Endothelial cell of umbilical vein (primary cell): ENCODE results near the gene GLIPR1L2. TPM values are rescaled to one million over a fixed set of nuclear protein-coding genes. Genes with fewer than 3 reads are reported as not detected.

Source experiments
- BruUV-seq: library from RNA; stranded (reverse); fragments of 400-500 nt; replicated peaks from 2 replicates; lab custom pipeline; 2021; lab: Mats Ljungman, UMichigan
- CTCF ChIA-PET: fragments of 300-600, 350-600 bp; sonication (Branson Sonifier 250); formaldehyde crosslinking; loops from one replicate; lab custom pipeline; 2021; ENCODE audit warnings: antibody characterized with exemption, inconsistent platforms; lab: Charles Lee
- POLR2A ChIA-PET: fragments of 300-600, 350-600 bp; sonication (Branson Sonifier 250); formaldehyde crosslinking; loops from one replicate; lab custom pipeline; 2021; ENCODE audit warnings: antibody characterized with exemption, inconsistent platforms; lab: Charles Lee
- DNase-seq: peaks from one replicate; pipeline ENCODE4 v3.0.0-alpha.2; 2011; ENCODE audit warnings: low read depth, low spot score
- FAIRE-seq: peaks from 2 replicates; lab custom pipeline; 2011; peaks lifted over from hg19 to GRCh38; lab: Jason Lieb, UNC
- H2AFZ ChIP-seq: 2 replicates; pipeline ENCODE4 v1.6.0; 2012; ENCODE audit warnings: low read depth, low read length, control low read depth, inconsistent platforms
- H3K27ac ChIP-seq: 2 replicates; pipeline ENCODE4 v1.5.1; 2011; ENCODE audit warnings: low read depth, mild to moderate bottlenecking, control low read depth, low read length, moderate library complexity; ENCODE audit not compliant: insufficient read depth
- H3K27me3 ChIP-seq, 2 experiments: 2 replicates each; pipeline versions ENCODE4 v1.6.0 to v1.6.1; 2011; ENCODE audit warnings: low read length in 2 of 2, mixed read lengths in 1 of 2; ENCODE audit not compliant: control insufficient read depth in 2 of 2, insufficient read depth in 2 of 2
- H3K36me3 ChIP-seq, 2 experiments: 2 replicates in 1 of 2; 3 replicates in 1 of 2; pipeline ENCODE4 v1.5.1; 2011; ENCODE audit warnings: low read length in 2 of 2, mild to moderate bottlenecking in 1 of 2, moderate library complexity in 1 of 2; ENCODE audit not compliant: control insufficient read depth in 2 of 2, insufficient read depth in 2 of 2; ENCODE audit errors: extremely low read depth in 1 of 2
- H3K4me1 ChIP-seq: 3 replicates; pipeline ENCODE4 v1.5.1; 2011; ENCODE audit warnings: mild to moderate bottlenecking, low read length; ENCODE audit not compliant: control insufficient read depth, insufficient read depth; ENCODE audit errors: extremely low read depth
- H3K4me2 ChIP-seq: 2 replicates; pipeline ENCODE4 v1.6.1; 2011; ENCODE audit warnings: low read length, control low read depth, mixed read lengths; ENCODE audit not compliant: insufficient read depth
- H3K4me3 ChIP-seq, 3 experiments: fragments of 200-600 bp in 1 of 3; sonication (generic), shearing (Covaris generic) in 1 of 3; replicated peaks in 1 of 3; 2 replicates each; pipeline ENCODE4 v1.5.1; 2011 to 2016; ENCODE audit warnings: control low read depth in 3 of 3, low read length in 3 of 3, mild to moderate bottlenecking in 2 of 3, inconsistent platforms in 1 of 3, low read depth in 1 of 3, moderate library complexity in 1 of 3; ENCODE audit not compliant: insufficient read depth in 1 of 3
- H3K79me2 ChIP-seq: 2 replicates; pipeline ENCODE4 v1.6.0; 2012; ENCODE audit warnings: low read length, inconsistent platforms; ENCODE audit not compliant: control insufficient read depth, insufficient read depth
- H3K9ac ChIP-seq: replicated peaks from 2 replicates; pipeline ENCODE3; 2011; ENCODE audit warnings: low read length, control low read depth; ENCODE audit not compliant: insufficient read depth; ENCODE audit errors: extremely low read depth
- H3K9me1 ChIP-seq: replicated peaks from 3 replicates; pipeline ENCODE4 v1.6.0; 2011; ENCODE audit warnings: mild to moderate bottlenecking, low read length; ENCODE audit not compliant: control insufficient read depth, insufficient read depth; ENCODE audit errors: extremely low read depth
- H3K9me3 ChIP-seq: replicated peaks from 2 replicates; pipeline ENCODE4 v1.5.1; 2012; ENCODE audit warnings: low read length, inconsistent platforms; ENCODE audit not compliant: control insufficient read depth, insufficient read depth
- H4K20me1 ChIP-seq: replicated peaks from 2 replicates; pipeline ENCODE3; 2011; ENCODE audit warnings: mild to moderate bottlenecking, low read length; ENCODE audit not compliant: control insufficient read depth, insufficient read depth; ENCODE audit errors: extremely low read depth
- CTCF ChIP-seq, 2 donors: IDR thresholded peaks; 1 replicate in 1 of 2; 2 replicates in 1 of 2; pipeline ENCODE4 v1.5.1; 2011; ENCODE audit warnings: low read length in 2 of 2, mild to moderate bottlenecking in 2 of 2, moderate library complexity in 2 of 2, control low read depth in 1 of 2, inconsistent platforms in 1 of 2, low read depth in 1 of 2; ENCODE audit not compliant: insufficient read depth in 1 of 2; ENCODE audit errors: extremely low read depth in 1 of 2
- EZH2 ChIP-seq: IDR thresholded peaks from 2 replicates; pipeline ENCODE4 v1.6.1; 2012; ENCODE audit warnings: borderline replicate concordance, low read depth, mild to moderate bottlenecking, moderate library complexity, low read length, inconsistent platforms; ENCODE audit not compliant: severe bottlenecking
- FOS ChIP-seq: IDR thresholded peaks from 2 replicates; pipeline ENCODE4 v1.6.1; 2011; ENCODE audit warnings: mild to moderate bottlenecking, low read length, moderate library complexity, borderline replicate concordance; ENCODE audit not compliant: insufficient read depth
- GATA2 ChIP-seq: IDR thresholded peaks from 2 replicates; pipeline ENCODE4 v1.7.0; 2011; ENCODE audit warnings: low read depth, mild to moderate bottlenecking, moderate library complexity, mixed read lengths, low read length; ENCODE audit not compliant: insufficient read length, insufficient read depth
- JUN ChIP-seq: IDR thresholded peaks from 2 replicates; pipeline ENCODE4 v1.6.1; 2011; ENCODE audit warnings: borderline replicate concordance, low read depth; ENCODE audit not compliant: insufficient read length, insufficient read depth
- MAX ChIP-seq: IDR thresholded peaks from 2 replicates; pipeline ENCODE4 v1.6.1; 2011; ENCODE audit not compliant: insufficient read depth, insufficient read length
- MYC ChIP-seq: IDR thresholded peaks from one replicate; pipeline ENCODE4 v1.6.1; 2011; ENCODE audit warnings: mild to moderate bottlenecking, low read depth, low read length
- POLR2A ChIP-seq: IDR thresholded peaks from 2 replicates; pipeline ENCODE4 v1.6.1; 2012; ENCODE audit warnings: low read depth, mild to moderate bottlenecking, control low read depth, low read length
- POLR2AphosphoS5 ChIP-seq: IDR thresholded peaks from 2 replicates; pipeline ENCODE4 v1.6.1; 2012; ENCODE audit warnings: low read depth, mild to moderate bottlenecking, control low read depth, low read length, moderate library complexity; ENCODE audit not compliant: insufficient read depth
- dilution Hi-C: fragments of 300-500 bp; cut with MboI; formaldehyde crosslinking; loops from one replicate; pipeline ENCODE4 v1.15.0; 2019; ENCODE audit warnings: low sequenced_read_pairs; ENCODE audit not compliant: extremely low pct_ligation_motif_present
- intact Hi-C: fragments of 100-400 bp; cut with micrococcal nuclease; formaldehyde crosslinking; loops from one replicate; pipeline ENCODE4 v1.10.0; 2022
- polyA plus RNA-seq, 4 experiments: library from polyadenylated mRNA; depleted of rRNA in 3 of 4; stranded (reverse) in 3 of 4; unstranded in 1 of 4; fragments of >200 nt; gene quantifications; 2 replicates each; pipeline versions ENCODE4 v1.2.1 to v1.2.3, GENCODE V29; 2011 to 2012; ENCODE audit warnings: missing spikeins in 1 of 4
- total RNA-seq: library from RNA; stranded (reverse); gene quantifications from 2 replicates; pipeline ENCODE4 v1.2.3, GENCODE V29; 2021

The GLIPR1L2 gene
- total and polyA plus RNA-seq, 2 donors (not counting 3 experiments of a cell fraction or from before 2014, with no cell fraction given): 0.07 TPM; not detected in 1

GRCh38 chr12:75374971-75375370 is 15.9 kb upstream of the GLIPR1L2 start:
- dilution Hi-C loops (no loop called here), intact Hi-C loops (no loop called here)
- H3K4me1 ChIP-seq: no peaks in the 10 kb centered on the region
- CTCF ChIA-PET: interaction anchor here (1.0 to 1.4 kb wide), 2 partner anchors 16 to 40 kb away, joined by 3 read pairs; partner anchors contain the start of genes GLIPR1L1 and GLIPR1L2
- POLR2A ChIA-PET: no interaction called here
- H3K27ac ChIP-seq: no peak overlapping the region
- no peaks in the 10 kb centered on the region for H4K20me1 ChIP-seq
- H3K79me2 ChIP-seq: no peaks in the 10 kb centered on the region
- TF ChIP-seq CTCF (IDR thresholded peaks at IDR 0.05; ENCODE audit: extremely low read depth in 1 of 2, insufficient read depth in 1 of 2, low read depth in 1 of 2, low read length in 2 of 2): no peak
- TF ChIP-seq MYC: no peak
- TF ChIP-seq POLR2A: no peak
- no peak for TF ChIP-seq POLR2AphosphoS5
- no peak for TF ChIP-seq MAX
- TF ChIP-seq GATA2: no peak
- TF ChIP-seq FOS: no peak
- no peak for TF ChIP-seq JUN
- no peak for TF ChIP-seq EZH2
- BruUV-seq: no TSS peak
- no peaks in the 10 kb centered on the region for H3K9me3 ChIP-seq
- no peak overlapping the region for H3K4me2 ChIP-seq
- no peak overlapping the region for H3K9ac ChIP-seq
- no peaks in the 10 kb centered on the region for H3K27me3 ChIP-seq
- H3K36me3 ChIP-seq: no peaks in the 10 kb centered on the region
- H2AFZ ChIP-seq: no peak overlapping the region
- H3K4me3 ChIP-seq: no peak overlapping the region
- DNase-seq: no peak
- H3K9me1 ChIP-seq: no peaks in the 10 kb centered on the region
- no peak for FAIRE-seq
